ENCODE results near the gene CHKA.

DNA sequence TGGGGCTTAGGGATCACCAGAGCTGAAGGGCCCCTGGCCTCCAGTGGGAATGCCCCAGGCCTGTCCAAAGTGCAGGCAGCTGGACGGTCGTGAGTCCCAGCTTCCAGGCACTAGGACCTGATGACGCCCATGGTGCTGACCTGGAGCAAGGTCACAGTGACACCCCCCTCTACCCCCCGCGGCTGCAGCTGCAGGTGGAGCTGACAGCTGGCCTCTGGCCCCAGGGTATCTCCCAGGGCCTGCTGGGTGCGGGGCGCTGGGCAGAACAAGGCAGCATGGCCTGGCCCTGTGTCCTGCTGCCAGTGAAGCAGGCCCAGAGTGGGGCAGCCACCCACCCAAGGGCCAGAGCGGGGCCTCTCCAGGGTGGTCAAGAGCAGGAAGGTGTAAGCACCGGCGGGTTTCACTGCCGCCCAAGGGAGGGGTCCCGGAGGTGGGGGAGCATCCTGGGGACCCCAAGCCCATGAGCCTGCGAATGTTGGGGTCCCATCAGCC lies 82.9 kb downstream of the CHKA start:
- TF ChIP-seq CTCF (IDR thresholded peaks at IDR 0.05; ENCODE audit: extremely low read depth in 1 of 2, insufficient read depth in 1 of 2, low read depth in 1 of 2, low read length in 2 of 2): no peak
- TF ChIP-seq FOS (IDR thresholded peaks at IDR 0.05; ENCODE audit: borderline replicate concordance, insufficient read depth, low read length): no peak
- TF ChIP-seq EZH2 (IDR thresholded peaks at IDR 0.05; ENCODE audit: borderline replicate concordance, low read depth, low read length, severe bottlenecking): no peak
- TF ChIP-seq POLR2AphosphoS5 (IDR thresholded peaks at IDR 0.05; ENCODE audit: insufficient read depth, low read depth, low read length): no peak
- no peak for TF ChIP-seq POLR2A (IDR thresholded peaks at IDR 0.05; ENCODE audit: low read depth, low read length)
- TF ChIP-seq JUN (IDR thresholded peaks at IDR 0.05; ENCODE audit: borderline replicate concordance, insufficient read depth, insufficient read length, low read depth): no peak
- TF ChIP-seq MYC (IDR thresholded peaks at IDR 0.05; ENCODE audit: low read depth, low read length): no peak
- no peak for TF ChIP-seq MAX (IDR thresholded peaks at IDR 0.05; ENCODE audit: insufficient read depth, insufficient read length)
- no peak for TF ChIP-seq GATA2 (IDR thresholded peaks at IDR 0.05; ENCODE audit: insufficient read depth, insufficient read length, low read depth, low read length)

Measured in endothelial cell of umbilical vein (primary cell).